K562 (cell line): ENCODE data around the gene LAMB4. TPM values are rescaled to one million over a fixed set of nuclear protein-coding genes. Genes with fewer than 3 reads are reported as not detected.

ENCODE experiments used
- ATAC-seq: fragments of 200-7000 bp; cut with Tn5 transposase; 3 replicates; pipeline ENCODE4 v1.9.1; 2020; ENCODE audit warnings: moderate library complexity
- BruUV-seq: library from RNA; stranded (reverse); fragments of 400-500 nt; replicated peaks from 2 replicates; lab custom pipeline; 2021; lab: Mats Ljungman, UMichigan
- CTCF ChIA-PET: fragments of 300-600 bp; formaldehyde crosslinking; extraction: SDS; loops from one replicate; lab custom pipeline; 2021; ENCODE audit warnings: low intra/inter-chr PET ratio; lab: Yijun Ruan, JAX
- POLR2A ChIA-PET: fragments of 300-600, 350-650 bp; sonication (Branson Sonifier 250); formaldehyde crosslinking; extraction: SDS; loops from one replicate; lab custom pipeline; 2021; ENCODE audit warnings: antibody characterized with exemption, inconsistent platforms; lab: Yijun Ruan, JAX
- DNase-seq, 4 experiments: peaks; one replicate each; pipeline versions ENCODE4 v3.0.0 to v3.0.0-alpha.2; 2011 to 2018; ENCODE audit warnings: low spot score in 3 of 4, mixed read lengths in 3 of 4; ENCODE audit errors: extremely low read depth in 1 of 4
- FAIRE-seq: peaks from 2 replicates; lab custom pipeline; 2011; peaks lifted over from hg19 to GRCh38; lab: Jason Lieb, UNC
- H2AFZ ChIP-seq: 2 replicates; pipeline ENCODE4 v1.6.0; 2011; ENCODE audit warnings: low read depth, low read length, control low read depth, inconsistent platforms
- H3K27ac ChIP-seq: fragments of 200-600 bp; 3 replicates; pipeline ENCODE4 v1.8.0; 2011; ENCODE audit warnings: low read depth, mild to moderate bottlenecking, control low read depth, inconsistent platforms, low read length, moderate library complexity, mixed read lengths; ENCODE audit errors: extremely low read depth
- H3K27me3 ChIP-seq, 2 experiments: fragments of 300-600 bp in 1 of 2; 2 replicates in 1 of 2; 3 replicates in 1 of 2; pipeline versions ENCODE4 v1.6.0 to v1.8.0; 2011; ENCODE audit warnings: inconsistent platforms in 2 of 2, low read length in 2 of 2, mild to moderate bottlenecking in 1 of 2, mixed read lengths in 1 of 2, moderate library complexity in 1 of 2; ENCODE audit not compliant: control insufficient read depth in 2 of 2, insufficient read depth in 2 of 2
- H3K36me3 ChIP-seq: fragments of 300-600 bp; 3 replicates; pipeline ENCODE4 v1.8.0; 2011; ENCODE audit warnings: mild to moderate bottlenecking, low read length, inconsistent platforms; ENCODE audit not compliant: control insufficient read depth, insufficient read depth
- H3K4me1 ChIP-seq, 2 experiments: fragments of 200-600 bp in 1 of 2; replicated peaks in 1 of 2; 2 replicates in 1 of 2; 3 replicates in 1 of 2; pipeline versions ENCODE4 v1.5.1 to v1.8.0; 2011; ENCODE audit warnings: inconsistent platforms in 2 of 2, low read length in 2 of 2, mild to moderate bottlenecking in 1 of 2, mixed read lengths in 1 of 2, moderate library complexity in 1 of 2; ENCODE audit not compliant: control insufficient read depth in 2 of 2, insufficient read depth in 2 of 2
- H3K4me2 ChIP-seq: 2 replicates; pipeline ENCODE4 v1.6.1; 2011; ENCODE audit warnings: low read length, control low read depth, inconsistent platforms, mixed read lengths; ENCODE audit not compliant: insufficient read depth
- H3K4me3 ChIP-seq: fragments of 200-600 bp; sonication (generic), shearing (Covaris generic); 2 replicates; pipeline ENCODE4 v1.5.1; 2016; ENCODE audit warnings: control low read depth, inconsistent platforms
- H3K79me2 ChIP-seq: fragments of 200-600 bp; 3 replicates; pipeline ENCODE4 v1.8.0; 2011; ENCODE audit warnings: low read length, inconsistent platforms; ENCODE audit not compliant: control insufficient read depth, insufficient read depth
- H3K9ac ChIP-seq, 2 experiments: 2 replicates each; pipeline versions ENCODE4 v1.6.0 to v1.6.1; 2011; ENCODE audit warnings: low read depth in 2 of 2, low read length in 2 of 2, control low read depth in 1 of 2, inconsistent platforms in 1 of 2, mild to moderate bottlenecking in 1 of 2, mixed read lengths in 1 of 2; ENCODE audit not compliant: insufficient read depth in 1 of 2
- H3K9me1 ChIP-seq: one replicate; pipeline ENCODE4 v1.6.0; 2011; ENCODE audit warnings: inconsistent platforms, mild to moderate bottlenecking, low read length, moderate library complexity; ENCODE audit not compliant: control insufficient read depth, insufficient read depth
- H3K9me3 ChIP-seq: replicated peaks from 2 replicates; pipeline ENCODE4 v1.5.1; 2011; ENCODE audit warnings: low read depth, low read length, inconsistent platforms; ENCODE audit not compliant: control insufficient read depth, insufficient read depth
- H4K20me1 ChIP-seq: replicated peaks from 2 replicates; pipeline ENCODE4 v1.6.1; 2011; ENCODE audit warnings: low read length, inconsistent platforms, mixed read lengths; ENCODE audit not compliant: control insufficient read depth, insufficient read depth
- BCL6 ChIP-seq: fragments of 250-450 bp; sonication (Bioruptor Pico); IDR thresholded peaks from 2 replicates; pipeline ENCODE4 v1.4.0; 2020
- CBFA2T3 ChIP-seq: fragments of 450-650 bp; IDR thresholded peaks from 2 replicates; pipeline ENCODE4 v1.6.1; 2017
- HDAC2 ChIP-seq: fragments of 450-650 bp; IDR thresholded peaks from 2 replicates; pipeline ENCODE4 v1.6.1; 2016; ENCODE audit warnings: mild to moderate bottlenecking
- HDGF ChIP-seq: fragments of 450-650 bp; IDR thresholded peaks from 2 replicates; pipeline ENCODE4 v1.6.1; 2016
- PURB ChIP-seq: sonication (generic); formaldehyde crosslinking; IDR thresholded peaks from 2 replicates; pipeline ENCODE4 v1.9.0; 2021; ENCODE audit warnings: low read depth, mild to moderate bottlenecking, missing genetic modification reagents
- RCOR1 ChIP-seq, 2 experiments: IDR thresholded peaks; 2 replicates each; pipeline ENCODE4 v1.6.1; 2012; ENCODE audit warnings: low read depth in 2 of 2, low read length in 2 of 2, borderline replicate concordance in 1 of 2, improper control_type of control experiment in 1 of 2
- SPI1 ChIP-seq: IDR thresholded peaks from 2 replicates; pipeline ENCODE4 v1.6.1; 2011; ENCODE audit warnings: low read depth, low read length, control low read depth, borderline replicate concordance
- TSC22D4 ChIP-seq: fragments of 450-650 bp; IDR thresholded peaks from 2 replicates; pipeline ENCODE4 v1.6.1; 2016; ENCODE audit warnings: missing genetic modification characterization, missing biosample characterization, control low read depth
- ZNF589 ChIP-seq: fragments of 200-800 bp; sonication (Bioruptor generic); IDR thresholded peaks from 2 replicates; pipeline ENCODE4 v1.6.1; 2016; ENCODE audit warnings: low read depth, missing genetic modification characterization, missing compliant biosample characterization
- ZNF778 ChIP-seq: fragments of 450-650 bp; formaldehyde crosslinking; IDR thresholded peaks from 2 replicates; pipeline ENCODE4 v1.4.0; 2020; ENCODE audit warnings: mild to moderate bottlenecking, moderate library complexity
- WGBS: fragments of 100-300 bp; shearing (Covaris generic); methylation state at CpG from one replicate; pipeline ENCODE4 v1.1.6; 2016; ENCODE audit warnings: low coverage, mixed read lengths; ENCODE audit not compliant: insufficient coverage; ENCODE audit errors: missing lambda C conversion rate; 5-methylcytosine and 5-hydroxymethylcytosine counted together
- in situ Hi-C: fragments of 300-500 bp; cut with MboI; formaldehyde crosslinking; loops from 4 replicates; pipeline ENCODE4 v1.15.0; 2018; ENCODE audit warnings: inconsistent platforms, mixed read lengths
- intact Hi-C: fragments of 100-400 bp; cut with micrococcal nuclease; formaldehyde crosslinking; loops from 2 replicates; pipeline ENCODE4 v1.14.2; 2022
- polyA plus RNA-seq, 8 experiments: library from polyadenylated mRNA; depleted of rRNA in 4 of 8; stranded (reverse) in 5 of 8; unstranded in 3 of 8; fragments of >200 nt; fragmentation: Nextera tagmentation in 2 of 8; fragmentation: Illumina TruSeq in 1 of 8; extraction: Ambion mirVana in 2 of 8; extraction: Trizol in 1 of 8; gene quantifications; 2 replicates each; pipeline versions ENCODE4 v1.2.1 to v1.2.3, GENCODE V29; 2011 to 2014; ENCODE audit warnings: inconsistent platforms in 1 of 8, missing spikeins in 1 of 8
- total RNA-seq, 7 experiments: library from RNA; depleted of rRNA in 6 of 7; stranded (reverse); fragments of >200 nt in 6 of 7; fragmentation: Illumina TruSeq in 2 of 7; extraction: Trizol in 2 of 7; gene quantifications; 2 replicates each; pipeline versions ENCODE4 v1.2.1 to v1.2.3, GENCODE V29; 2011 to 2021; ENCODE audit warnings: low replicate concordance in 1 of 7
- TF ChIP-seq, protein P1 (sequence below): fragments of 200-800 bp; sonication (Bioruptor generic); IDR thresholded peaks from 2 replicates; pipeline ENCODE4 v1.6.1; 2017; ENCODE audit warnings: missing genetic modification characterization, missing compliant biosample characterization

LAMB4 gene
- total and polyA plus RNA-seq, 9 of the 15 experiments (the other 6 are each of a cell fraction or from before 2014, with no cell fraction given) = 0.06 to 0.13 (median 0.07) TPM; not detected in 6

DNA sequence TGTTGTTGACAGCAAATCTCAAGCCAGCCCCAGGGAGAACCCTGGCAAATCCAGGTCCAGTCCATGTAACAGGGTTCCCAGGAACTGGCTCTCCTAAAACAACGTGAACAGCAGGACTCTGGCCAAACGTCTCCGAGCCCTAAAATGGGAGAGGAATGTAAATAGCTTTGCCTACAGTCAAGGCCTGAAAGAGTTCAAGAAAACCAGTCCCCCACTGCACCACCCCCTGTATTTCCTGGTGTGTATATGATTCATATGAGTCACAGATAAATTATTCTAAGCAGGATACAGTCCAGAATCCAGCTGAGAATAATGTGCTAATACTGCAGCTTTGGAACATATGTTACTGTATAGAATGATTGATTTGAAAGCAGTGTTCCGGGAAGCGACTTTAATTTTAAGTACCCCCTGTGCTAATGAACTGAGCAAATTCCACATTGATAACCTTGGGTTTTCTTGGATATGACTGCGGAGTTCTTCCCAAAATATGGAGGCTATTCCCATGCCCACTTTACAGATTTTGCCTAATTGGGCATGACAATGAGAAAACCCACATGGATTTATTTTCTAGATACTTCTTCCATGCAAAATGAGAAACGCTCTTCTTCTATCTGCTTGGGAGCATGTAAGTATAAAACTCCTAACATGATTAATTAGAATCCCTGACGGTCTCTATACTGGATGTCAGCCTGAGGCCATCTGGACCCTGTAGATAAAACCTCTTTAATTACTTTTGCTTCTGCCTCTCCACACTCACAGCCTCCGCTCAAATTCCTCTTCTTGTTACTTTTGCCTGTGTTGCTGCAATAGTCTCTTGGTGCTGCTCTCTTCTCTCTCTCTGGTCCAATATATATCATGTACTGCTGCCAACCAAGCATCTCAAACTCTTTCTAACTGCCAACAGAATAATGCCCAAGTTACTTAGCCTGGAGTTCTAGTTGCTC is 50.2 kb downstream of the LAMB4 start (continued):
- TF ChIP-seq, protein P1, sequence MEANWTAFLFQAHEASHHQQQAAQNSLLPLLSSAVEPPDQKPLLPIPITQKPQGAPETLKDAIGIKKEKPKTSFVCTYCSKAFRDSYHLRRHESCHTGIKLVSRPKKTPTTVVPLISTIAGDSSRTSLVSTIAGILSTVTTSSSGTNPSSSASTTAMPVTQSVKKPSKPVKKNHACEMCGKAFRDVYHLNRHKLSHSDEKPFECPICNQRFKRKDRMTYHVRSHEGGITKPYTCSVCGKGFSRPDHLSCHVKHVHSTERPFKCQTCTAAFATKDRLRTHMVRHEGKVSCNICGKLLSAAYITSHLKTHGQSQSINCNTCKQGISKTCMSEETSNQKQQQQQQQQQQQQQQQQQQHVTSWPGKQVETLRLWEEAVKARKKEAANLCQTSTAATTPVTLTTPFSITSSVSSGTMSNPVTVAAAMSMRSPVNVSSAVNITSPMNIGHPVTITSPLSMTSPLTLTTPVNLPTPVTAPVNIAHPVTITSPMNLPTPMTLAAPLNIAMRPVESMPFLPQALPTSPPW (CRISPR knock-in tag) = no peak; the same call in 1 of the 2 replicates
- TF ChIP-seq BCL6 (CRISPR knock-in tag) = no peak
- peak; percentile 71 for TF ChIP-seq HDAC2
- no peak for TF ChIP-seq PURB
- no peak for TF ChIP-seq TSC22D4 (tag)
- TF ChIP-seq RCOR1 (IDR thresholded peaks at IDR 0.05; ENCODE audit: borderline replicate concordance in 1 of 2, low read depth in 2 of 2, low read length in 2 of 2) = peak in 1 of 2 experiments; percentile 71; a peak in 2 of 4 replicates
- peak; percentile 73; the same call in 1 of the 2 replicates for TF ChIP-seq HDGF

DNA sequence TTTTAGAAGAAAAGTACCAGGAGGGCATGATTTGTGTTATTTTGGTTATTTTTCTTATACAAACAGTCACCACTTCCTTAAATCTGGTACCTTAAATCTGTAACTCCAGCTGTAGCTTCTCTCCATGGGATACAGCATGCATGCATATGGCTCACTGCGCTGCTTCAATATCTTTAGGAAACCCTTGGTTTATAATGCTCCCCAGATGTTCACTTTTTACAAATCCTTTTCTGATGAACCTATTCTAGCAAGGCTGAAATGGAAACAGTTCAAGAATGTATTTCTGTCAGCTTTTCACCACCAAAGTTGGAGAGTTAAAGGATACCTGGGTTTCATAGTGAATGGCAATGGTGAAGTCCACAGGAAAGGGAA is 50.9 kb downstream of the LAMB4 start:
- peak; percentile 4; the same call in 1 of the 2 replicates for TF ChIP-seq CBFA2T3
- TF ChIP-seq SPI1 = peak; percentile 50; the same call in 1 of the 2 replicates
- no peak for TF ChIP-seq ZNF778 (CRISPR knock-in tag)
- peak; percentile 15; the same call in 1 of the 2 replicates for TF ChIP-seq ZNF589
- FAIRE-seq = no peak
- H4K20me1 ChIP-seq = no peaks in the 10 kb centered on the region
- no TSS peak for BruUV-seq
- H3K9ac ChIP-seq = peak overlapping the region in 1 of 2 experiments; percentile 53; a peak in 1 of 4 replicates
- ChIA-PET CTCF (no interaction called here), POLR2A (interaction anchor here (0.9 kb wide), 2 partner anchors 16 to 46 kb away, joined by 3 read pairs; no protein-coding TSS in a partner anchor)
- no peaks in the 10 kb centered on the region for H3K79me2 ChIP-seq
- WGBS = 97% methylated on average over 1 of the region's 1 CpG
- H3K4me2 ChIP-seq = peak overlapping the region; percentile 13; the same call in 1 of the 2 replicates
- H2AFZ ChIP-seq = peak overlapping the region; percentile 77
- intact Hi-C loops (no loop called here), in situ Hi-C loops (no loop called here)
- H3K4me3 ChIP-seq = no peak overlapping the region
- DNase-seq = no peak
- peak overlapping the region; percentile 27; the same call in 2 of the 3 replicates for H3K27ac ChIP-seq
- no peaks in the 10 kb centered on the region for H3K27me3 ChIP-seq
- peaks cover 8% of the 10 kb centered on the region for H3K9me3 ChIP-seq
- H3K9me1 ChIP-seq = no peaks in the 10 kb centered on the region
- H3K36me3 ChIP-seq = no peaks in the 10 kb centered on the region
- peaks cover 24 to 62% of the 10 kb centered on the region in 2 experiments for H3K4me1 ChIP-seq
- no peak for ATAC-seq
